SK-N-SH (cell line): ENCODE measurements around the gene REEP1. TPM values are rescaled to one million over a fixed set of nuclear protein-coding genes. Genes with fewer than 3 reads are reported as not detected.
"Not testable (repeated sequence)": the region's sequence is repeated elsewhere in the genome, so short reads cannot be mapped to it uniquely, and the experiment has no call there.

Experiments
- CTCF ChIA-PET: fragments of 300-600, 350-600 bp; formaldehyde crosslinking; extraction: SDS; loops from one replicate; lab custom pipeline; 2021; lab: Yijun Ruan, JAX
- POLR2A ChIA-PET: fragments of 350-600 bp; sonication (Branson Sonifier 250); formaldehyde crosslinking; extraction: SDS; loops from one replicate; lab custom pipeline; 2020; ENCODE audit warnings: antibody characterized with exemption, inconsistent platforms; lab: Yijun Ruan, JAX
- DNase-seq: peaks from one replicate; pipeline ENCODE4 v3.0.0; 2012
- H2AFZ ChIP-seq: fragments of 200-600 bp; sonication (generic); 2 replicates; pipeline ENCODE4 v1.8.1; 2016; ENCODE audit warnings: antibody characterized with exemption, mild to moderate bottlenecking, low read depth
- H3F3A ChIP-seq: fragments of 200-600 bp; sonication (generic); replicated peaks from 2 replicates; pipeline ENCODE3; 2016; ENCODE audit warnings: antibody characterized with exemption, mild to moderate bottlenecking; ENCODE audit not compliant: insufficient read depth
- H3K27ac ChIP-seq, 2 experiments: fragments of 200-500 bp in 1 of 2; fragments of 200-600 bp in 1 of 2; sonication (Bioruptor generic) in 1 of 2; sonication (generic), shearing (Covaris generic) in 1 of 2; 2 replicates each; pipeline versions ENCODE4 v1.5.1 to v1.6.1; 2014 to 2016; ENCODE audit warnings: low read depth in 2 of 2, inconsistent platforms in 1 of 2, low read length in 1 of 2, mild to moderate bottlenecking in 1 of 2, mixed read lengths in 1 of 2
- H3K27me3 ChIP-seq: fragments of 200-600 bp; sonication (generic), shearing (Covaris generic); 2 replicates; pipeline ENCODE4 v1.6.1; 2016; ENCODE audit warnings: mixed run types; ENCODE audit not compliant: insufficient read depth
- H3K36me3 ChIP-seq, 2 experiments: fragments of 200-500 bp in 1 of 2; fragments of 200-600 bp in 1 of 2; sonication (Bioruptor generic) in 1 of 2; sonication (generic) in 1 of 2; replicated peaks in 1 of 2; 2 replicates each; pipeline versions ENCODE3 to v1.5.1; 2014 to 2016; ENCODE audit warnings: low read length in 1 of 2, mild to moderate bottlenecking in 1 of 2; ENCODE audit not compliant: insufficient read depth in 2 of 2, control insufficient read depth in 1 of 2
- H3K4me1 ChIP-seq, 2 experiments: fragments of 200-500 bp in 1 of 2; fragments of 200-600 bp in 1 of 2; sonication (Bioruptor generic) in 1 of 2; sonication (generic), shearing (Covaris generic) in 1 of 2; 2 replicates each; pipeline versions ENCODE4 v1.5.1 to v1.6.1; 2014 to 2016; ENCODE audit warnings: low read depth in 1 of 2, low read length in 1 of 2, mixed run types in 1 of 2; ENCODE audit not compliant: insufficient read depth in 2 of 2, control insufficient read depth in 1 of 2
- H3K4me2 ChIP-seq: fragments of 200-600 bp; sonication (generic), shearing (Covaris generic); 2 replicates; pipeline ENCODE4 v1.6.1; 2017; ENCODE audit warnings: mixed run types
- H3K4me3 ChIP-seq, 2 experiments: fragments of 200-500 bp in 1 of 2; fragments of 200-600 bp in 1 of 2; sonication (Bioruptor generic) in 1 of 2; sonication (generic), shearing (Covaris generic) in 1 of 2; 2 replicates each; pipeline versions ENCODE4 v1.5.1 to v1.8.1; 2014 to 2016; ENCODE audit warnings: low read depth in 2 of 2, inconsistent platforms in 1 of 2, low read length in 1 of 2, mild to moderate bottlenecking in 1 of 2, mixed read lengths in 1 of 2, moderate library complexity in 1 of 2
- H3K79me2 ChIP-seq: fragments of 200-600 bp; sonication (generic); 2 replicates; pipeline ENCODE4 v1.8.1; 2017; ENCODE audit warnings: mild to moderate bottlenecking; ENCODE audit not compliant: insufficient read depth
- H3K9ac ChIP-seq: fragments of 200-600 bp; sonication (generic); 2 replicates; pipeline ENCODE4 v1.6.1; 2017; ENCODE audit warnings: mixed run types
- H3K9me2 ChIP-seq: fragments of 200-600 bp; sonication (generic); 2 replicates; pipeline ENCODE4 v1.6.1; 2017; ENCODE audit warnings: mixed run types
- H3K9me3 ChIP-seq: fragments of 200-600 bp; sonication (generic); 2 replicates; pipeline ENCODE4 v1.6.1; 2017; ENCODE audit warnings: mixed run types, mild to moderate bottlenecking, moderate library complexity
- H4K20me1 ChIP-seq: fragments of 200-600 bp; sonication (generic); 2 replicates; pipeline ENCODE4 v1.6.1; 2017; ENCODE audit warnings: mild to moderate bottlenecking, mixed run types; ENCODE audit not compliant: insufficient read depth
- CTCF ChIP-seq: fragments of 200-600 bp; sonication (generic); IDR thresholded peaks from 2 replicates; pipeline ENCODE4 v1.6.1; 2017; ENCODE audit warnings: antibody characterized with exemption, mild to moderate bottlenecking, moderate library complexity
- EP300 ChIP-seq, 2 experiments: IDR thresholded peaks; 2 replicates each; pipeline versions ENCODE4 v1.4.0 to v1.6.1; 2012; ENCODE audit warnings: borderline replicate concordance in 1 of 2, low read depth in 1 of 2, low read length in 1 of 2
- FOXJ3 ChIP-seq: sonication (generic); formaldehyde crosslinking; IDR thresholded peaks from 2 replicates; pipeline ENCODE4 v1.5.1; 2020; ENCODE audit warnings: mild to moderate bottlenecking, missing genetic modification reagents
- MEF2A ChIP-seq: IDR thresholded peaks from 2 replicates; pipeline ENCODE4 v1.4.0; 2012; ENCODE audit warnings: low read depth, borderline replicate concordance
- MXI1 ChIP-seq: IDR thresholded peaks from 2 replicates; pipeline ENCODE4 v1.6.1; 2012; ENCODE audit warnings: mild to moderate bottlenecking, low read depth, low read length, improper control_type of control experiment
- NFIC ChIP-seq: IDR thresholded peaks from 2 replicates; pipeline ENCODE4 v1.4.0; 2012; ENCODE audit warnings: borderline replicate concordance
- POLR2AphosphoS5 ChIP-seq: IDR thresholded peaks from 2 replicates; pipeline ENCODE4 v1.6.1; 2012; ENCODE audit warnings: low read depth, low read length
- RAD21 ChIP-seq: IDR thresholded peaks from 2 replicates; pipeline ENCODE4 v1.6.1; 2012; ENCODE audit warnings: mild to moderate bottlenecking, low read length
- REST ChIP-seq: IDR thresholded peaks from 2 replicates; pipeline ENCODE4 v1.6.1; 2012; ENCODE audit warnings: mild to moderate bottlenecking, low read depth, low read length, moderate library complexity
- RXRA ChIP-seq: IDR thresholded peaks from 2 replicates; pipeline ENCODE4 v1.4.0; 2012; ENCODE audit warnings: low read depth, mild to moderate bottlenecking, borderline replicate concordance
- TAF1 ChIP-seq: IDR thresholded peaks from 2 replicates; pipeline ENCODE4 v1.6.1; 2012; ENCODE audit warnings: low read depth, mild to moderate bottlenecking, low read length, moderate library complexity, borderline replicate concordance
- TCF12 ChIP-seq: IDR thresholded peaks from 2 replicates; pipeline ENCODE4 v1.4.0; 2012
- ZBTB33 ChIP-seq: IDR thresholded peaks from 2 replicates; pipeline ENCODE4 v1.4.0; 2012; ENCODE audit warnings: low read depth, borderline replicate concordance
- WGBS: methylation state at CpG from one replicate; pipeline ENCODE4 v1.1.6; 2017; ENCODE audit warnings: low lambda C conversion rate; 5-methylcytosine and 5-hydroxymethylcytosine counted together
- polyA plus RNA-seq, 3 experiments: library from polyadenylated mRNA; depleted of rRNA; stranded (reverse); fragments of >200 nt; gene quantifications; 2 replicates each; pipeline ENCODE4 v1.2.3, GENCODE V29; 2012

REEP1 gene
- polyA plus RNA-seq, 1 of the 3 experiments (the other 2 are of a cell fraction), result 0.13 TPM

- H3K79me2 ChIP-seq, result not testable (repeated sequence)
Observed at GRCh38 chr2:86345783-86346370, 8.5 kb upstream of the REEP1 start.

GRCh38 chr2:86344404-86344803 lies 7.0 kb upstream of the REEP1 start:
- no peaks in the 10 kb centered on the region for H4K20me1 ChIP-seq
- peaks cover 3% of the 10 kb centered on the region; the same call in 1 of the 2 replicates for H3K27me3 ChIP-seq
- no peak overlapping the region for H3K4me2 ChIP-seq
- H3F3A ChIP-seq, result no peaks in the 10 kb centered on the region
- H3K9ac ChIP-seq, result no peak overlapping the region
- no peaks in the 10 kb centered on the region for H3K79me2 ChIP-seq
- TF ChIP-seq MXI1 (no peak), MEF2A (no peak), REST (no peak), EP300 (IDR thresholded peaks at IDR 0.05; ENCODE audit: borderline replicate concordance in 1 of 2, low read depth in 1 of 2, low read length in 1 of 2) (no peak), CTCF (no peak), RXRA (no peak), FOXJ3 (CRISPR knock-in tag) (no peak), POLR2AphosphoS5 (no peak), RAD21 (no peak), TCF12 (no peak), NFIC (no peak), TAF1 (no peak), ZBTB33 (no peak)
- no peak for DNase-seq
- H3K4me3 ChIP-seq, result no peak overlapping the region
- no peaks in the 10 kb centered on the region for H3K9me2 ChIP-seq
- no peak overlapping the region for H3K27ac ChIP-seq
- no peak overlapping the region for H2AFZ ChIP-seq
- H3K4me1 ChIP-seq, result no peaks in the 10 kb centered on the region
- CTCF ChIA-PET, result interaction anchor here (0.8 to 1.0 kb wide), 3 partner anchors 12 to 124 kb away, joined by 3 read pairs; no protein-coding TSS in a partner anchor
- no peaks in the 10 kb centered on the region; the same call in 1 of the 2 replicates for H3K9me3 ChIP-seq
- WGBS, result 29% methylated on average over 2 of the region's 2 CpGs
- POLR2A ChIA-PET, result no interaction called here
- no peaks in the 10 kb centered on the region for H3K36me3 ChIP-seq

More at GRCh38 chr2:86345783-86346370, 8.5 kb upstream of the REEP1 start:
- H3K27me3 ChIP-seq, H3K9me2 ChIP-seq, H3F3A ChIP-seq, CTCF ChIA-PET, H3K9ac ChIP-seq, H3K36me3 ChIP-seq, H3K4me2 ChIP-seq, H2AFZ ChIP-seq, POLR2A ChIA-PET, H3K9me3 ChIP-seq, DNase-seq, H3K4me3 ChIP-seq, H4K20me1 ChIP-seq, H3K27ac ChIP-seq, H3K4me1 ChIP-seq: not testable (repeated sequence)
- 38% methylated on average over 6 of the region's 6 CpGs for WGBS
